Measurements from ENCODE around the gene GNAS.
A peak's percentile ranks its signal among the peaks of the same experiment; 100 is the strongest.
"Not testable (repeated sequence)": the region's sequence is repeated elsewhere in the genome, so short reads cannot be mapped to it uniquely, and the experiment has no call there.

Gene GNAS

GRCh38 chr20:58942549-58942948 lies 90.0 kb downstream of the GNAS start:
- TF ChIP-seq, protein P1, sequence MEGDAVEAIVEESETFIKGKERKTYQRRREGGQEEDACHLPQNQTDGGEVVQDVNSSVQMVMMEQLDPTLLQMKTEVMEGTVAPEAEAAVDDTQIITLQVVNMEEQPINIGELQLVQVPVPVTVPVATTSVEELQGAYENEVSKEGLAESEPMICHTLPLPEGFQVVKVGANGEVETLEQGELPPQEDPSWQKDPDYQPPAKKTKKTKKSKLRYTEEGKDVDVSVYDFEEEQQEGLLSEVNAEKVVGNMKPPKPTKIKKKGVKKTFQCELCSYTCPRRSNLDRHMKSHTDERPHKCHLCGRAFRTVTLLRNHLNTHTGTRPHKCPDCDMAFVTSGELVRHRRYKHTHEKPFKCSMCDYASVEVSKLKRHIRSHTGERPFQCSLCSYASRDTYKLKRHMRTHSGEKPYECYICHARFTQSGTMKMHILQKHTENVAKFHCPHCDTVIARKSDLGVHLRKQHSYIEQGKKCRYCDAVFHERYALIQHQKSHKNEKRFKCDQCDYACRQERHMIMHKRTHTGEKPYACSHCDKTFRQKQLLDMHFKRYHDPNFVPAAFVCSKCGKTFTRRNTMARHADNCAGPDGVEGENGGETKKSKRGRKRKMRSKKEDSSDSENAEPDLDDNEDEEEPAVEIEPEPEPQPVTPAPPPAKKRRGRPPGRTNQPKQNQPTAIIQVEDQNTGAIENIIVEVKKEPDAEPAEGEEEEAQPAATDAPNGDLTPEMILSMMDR (IDR thresholded peaks at IDR 0.05; ENCODE audit: low read depth, low read length) = peak; percentile 14; the same call in 1 of the 2 replicates
- H3K4me3 ChIP-seq (ENCODE audit: low read depth, low read length) = no peak overlapping the region

GRCh38 chr20:58944610-58945009 lies 92.1 kb downstream of the GNAS start:
- TF ChIP-seq, protein P1 (IDR thresholded peaks at IDR 0.05; ENCODE audit: low read depth, low read length) = no peak

DNA sequence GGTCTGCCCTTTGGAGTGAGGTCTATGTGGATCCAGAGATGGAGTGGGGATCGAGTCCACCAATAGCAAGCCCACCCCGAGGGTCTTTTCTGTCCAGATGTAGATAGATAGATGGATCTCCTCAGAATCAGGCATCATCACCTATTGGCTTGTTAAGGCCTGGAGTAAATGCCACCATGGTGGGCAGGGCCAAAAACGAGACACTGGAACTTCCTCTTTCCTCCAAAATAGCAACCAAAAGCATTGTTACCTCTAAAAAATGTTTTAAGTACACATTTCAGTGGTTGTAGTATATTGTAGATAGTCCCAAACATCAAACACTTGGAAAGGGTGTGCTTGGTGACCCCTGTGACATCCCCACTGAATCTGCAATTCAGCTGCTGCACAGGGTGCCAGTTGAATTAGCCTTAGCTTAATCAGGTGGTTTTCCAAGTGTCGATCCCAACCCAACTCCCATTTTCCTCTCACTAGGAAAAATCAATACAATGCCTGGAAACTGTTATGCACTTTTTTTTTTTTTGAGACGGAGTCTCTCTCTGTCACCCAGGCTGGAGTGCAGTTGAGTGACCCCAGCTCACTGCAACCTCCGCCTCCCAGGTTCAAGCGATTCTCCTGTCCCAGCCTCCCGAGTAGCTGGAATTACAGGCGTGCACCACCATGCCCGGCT lies 93.6 kb downstream of the GNAS start:
- H3K4me3 ChIP-seq (ENCODE audit: low read depth, low read length) = no peak overlapping the region
- TF ChIP-seq, protein P1 (IDR thresholded peaks at IDR 0.05; ENCODE audit: low read depth, low read length) = no peak

More at GRCh38 chr20:58944610-58945009, 92.1 kb downstream of the GNAS start:
- no peak overlapping the region for H3K4me3 ChIP-seq (ENCODE audit: low read depth, low read length)

GRCh38 chr20:58947797-58948388 lies 95.4 kb downstream of the GNAS start:
- not testable (repeated sequence) for H3K4me3 ChIP-seq (ENCODE audit: low read depth, low read length)

GRCh38 chr20:58950603-58951002 lies 98.1 kb downstream of the GNAS start:
- TF ChIP-seq, protein P1 (IDR thresholded peaks at IDR 0.05; ENCODE audit: low read depth, low read length) = no peak
- no peak overlapping the region for H3K4me3 ChIP-seq (ENCODE audit: low read depth, low read length)

DNA sequence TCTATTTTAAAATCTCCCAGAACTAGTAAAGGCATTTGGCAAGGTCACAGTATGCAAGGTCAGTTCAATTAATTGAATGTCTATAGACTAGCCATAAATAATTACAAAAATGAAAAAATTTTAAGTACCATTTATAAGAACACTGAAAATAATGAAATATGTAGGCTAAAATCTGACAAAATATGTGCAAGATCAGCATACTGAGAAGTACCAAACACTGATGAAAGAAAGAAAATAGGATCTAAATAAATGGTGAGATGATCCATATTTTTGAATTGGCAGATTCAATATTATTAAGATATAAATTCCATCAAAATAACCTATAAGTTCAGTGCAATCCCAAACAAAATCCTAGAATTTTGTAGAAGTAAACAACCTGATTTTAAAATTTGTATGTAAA lies 100.5 kb downstream of the GNAS start:
- TF ChIP-seq, protein P1 (IDR thresholded peaks at IDR 0.05; ENCODE audit: low read depth, low read length) = no peak

DNA sequence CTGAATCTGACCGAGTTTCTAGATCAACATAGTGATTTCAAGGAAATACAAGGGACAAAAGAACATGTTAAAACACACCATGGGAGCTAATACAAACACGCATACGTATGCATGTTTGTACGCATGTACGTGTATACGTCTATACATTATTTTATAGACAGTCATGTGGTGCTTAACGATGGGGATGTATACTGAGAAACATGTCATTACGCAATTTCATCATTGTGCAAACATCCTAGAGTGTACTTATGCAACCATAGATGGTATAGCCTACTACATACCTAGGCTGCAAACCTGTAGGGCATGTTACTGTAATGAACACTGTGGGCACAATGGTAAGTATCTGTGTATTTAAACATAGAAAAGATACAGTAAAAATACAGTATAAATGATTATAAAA lies 103.6 kb downstream of the GNAS start:
- no peak overlapping the region for H3K4me3 ChIP-seq (ENCODE audit: low read depth, low read length)

More for the DNA sequence above, 100.5 kb downstream of the GNAS start:
- no peak overlapping the region for H3K4me3 ChIP-seq (ENCODE audit: low read depth, low read length)

More for the DNA sequence above, 103.6 kb downstream of the GNAS start:
- TF ChIP-seq, protein P1 (IDR thresholded peaks at IDR 0.05; ENCODE audit: low read depth, low read length) = no peak

Data from WI38 (cell line).